ENCODE measurements around the gene CX3CL1.
"Not testable (repeated sequence)": the region's sequence is repeated elsewhere in the genome, so short reads cannot be mapped to it uniquely, and the experiment has no call there.

Gene CX3CL1

GRCh38 chr16:57383276-57384247 lies 11.3 kb downstream of the CX3CL1 start:
- DNase-seq, result no peak

DNA sequence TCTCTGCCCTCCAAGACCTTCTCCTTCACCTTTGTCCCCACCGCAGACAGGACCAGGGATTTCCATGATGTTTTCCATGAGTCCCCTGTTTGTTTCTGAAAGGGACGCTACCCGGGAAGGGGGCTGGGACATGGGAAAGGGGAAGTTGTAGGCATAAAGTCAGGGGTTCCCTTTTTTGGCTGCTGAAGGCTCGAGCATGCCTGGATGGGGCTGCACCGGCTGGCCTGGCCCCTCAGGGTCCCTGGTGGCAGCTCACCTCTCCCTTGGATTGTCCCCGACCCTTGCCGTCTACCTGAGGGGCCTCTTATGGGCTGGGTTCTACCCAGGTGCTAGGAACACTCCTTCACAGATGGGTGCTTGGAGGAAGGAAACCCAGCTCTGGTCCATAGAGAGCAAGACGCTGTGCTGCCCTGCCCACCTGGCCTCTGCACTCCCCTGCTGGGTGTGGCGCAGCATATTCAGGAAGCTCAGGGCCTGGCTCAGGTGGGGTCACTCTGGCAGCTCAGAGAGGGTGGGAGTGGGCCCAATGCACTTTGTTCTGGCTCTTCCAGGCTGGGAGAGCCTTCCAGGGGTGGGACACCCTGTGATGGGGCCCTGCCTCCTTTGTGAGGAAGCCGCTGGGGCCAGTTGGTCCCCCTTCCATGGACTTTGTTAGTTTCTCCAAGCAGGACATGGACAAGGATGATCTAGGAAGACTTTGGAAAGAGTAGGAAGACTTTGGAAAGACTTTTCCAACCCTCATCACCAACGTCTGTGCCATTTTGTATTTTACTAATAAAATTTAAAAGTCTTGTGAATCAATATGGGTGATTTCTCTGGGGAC lies 12.2 kb downstream of the CX3CL1 start:
- DNase-seq, result no peak

DNA sequence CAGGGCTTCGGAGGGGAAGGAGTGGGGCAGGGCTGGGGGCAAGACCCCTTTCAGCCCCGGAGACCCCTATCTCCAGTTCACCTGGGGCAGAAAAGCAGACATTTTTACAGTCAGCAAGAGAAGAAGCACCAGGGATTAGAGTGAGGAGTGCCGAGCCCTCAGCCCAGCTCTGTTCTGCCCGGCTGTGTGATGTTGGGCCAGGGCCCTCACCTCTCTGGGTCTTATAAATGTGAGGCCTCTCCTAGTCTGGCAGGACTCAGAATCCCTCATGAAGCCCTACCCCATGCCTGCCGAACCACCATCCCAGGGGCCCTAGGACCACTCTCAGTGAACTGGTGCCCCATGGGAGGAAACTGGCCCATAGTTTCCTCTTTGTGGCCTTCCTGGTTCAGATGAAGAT lies 12.8 kb downstream of the CX3CL1 start:
- DNase-seq, result no peak

- no peak for DNase-seq
Observed at GRCh38 chr16:57386381-57386951, 14.2 kb downstream of the CX3CL1 start.

DNA sequence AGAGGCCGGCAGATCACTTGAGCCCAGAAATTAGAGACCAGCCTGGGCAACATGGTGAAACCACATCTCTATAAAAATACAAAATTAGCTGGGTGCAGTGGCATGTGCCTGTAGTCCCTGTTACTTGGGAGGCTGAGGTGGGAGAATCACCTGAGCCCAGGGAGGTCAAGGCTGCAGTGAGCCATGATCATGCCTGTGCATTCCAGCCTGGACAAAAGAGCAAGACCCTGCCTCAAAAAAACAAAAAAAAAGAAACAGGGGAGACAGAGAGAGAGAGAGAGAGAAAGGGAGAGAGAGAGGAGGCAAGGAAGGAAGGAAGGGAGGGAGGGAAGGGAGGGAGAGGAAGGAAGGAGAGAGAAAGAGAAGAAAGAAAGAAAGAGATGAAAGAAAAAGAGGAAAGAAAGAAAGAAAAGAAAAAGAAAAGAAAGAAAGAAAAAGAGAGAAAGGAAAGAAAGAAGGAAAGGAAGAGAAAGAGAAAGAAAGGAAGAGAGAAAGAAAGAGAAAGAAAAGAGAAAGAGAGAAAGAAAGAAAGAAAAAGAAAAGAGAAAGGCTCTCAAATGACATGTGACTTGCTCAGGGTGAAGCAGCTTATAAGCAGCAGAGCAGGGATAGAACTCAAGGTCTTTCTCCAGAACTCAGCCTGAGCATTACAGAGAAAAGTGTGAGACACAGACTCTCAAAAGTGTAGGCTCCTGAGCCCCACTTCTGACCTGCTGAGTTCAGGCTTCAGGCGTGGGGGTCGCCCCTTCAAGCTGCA lies 15.5 kb downstream of the CX3CL1 start:
- no peak for DNase-seq

GRCh38 chr16:57388359-57389086 lies 16.2 kb downstream of the CX3CL1 start:
- no peak for DNase-seq

DNA sequence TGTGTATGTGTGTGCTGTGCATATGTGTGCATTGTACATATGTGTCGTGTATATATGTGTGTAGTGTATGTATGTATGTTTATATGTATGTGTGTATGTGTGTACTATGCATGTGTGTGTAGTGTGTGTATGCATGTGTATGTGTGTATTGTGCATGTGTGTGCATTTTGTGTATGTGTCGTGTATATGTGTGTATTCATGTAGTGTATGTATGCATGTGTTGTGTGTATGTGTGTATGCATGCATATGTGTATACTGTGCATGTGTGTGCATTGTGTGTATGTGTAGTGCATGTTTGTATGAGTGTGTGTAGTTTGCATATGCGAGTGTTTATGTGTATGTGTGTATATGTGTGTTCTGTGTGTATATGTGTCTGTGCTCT lies 16.8 kb downstream of the CX3CL1 start:
- DNase-seq, result no peak

GRCh38 chr16:57390636-57391295 lies 18.5 kb downstream of the CX3CL1 start:
- DNase-seq, result no peak

GRCh38 chr16:57391300-57391699 lies 19.0 kb downstream of the CX3CL1 start:
- DNase-seq, result no peak

DNA sequence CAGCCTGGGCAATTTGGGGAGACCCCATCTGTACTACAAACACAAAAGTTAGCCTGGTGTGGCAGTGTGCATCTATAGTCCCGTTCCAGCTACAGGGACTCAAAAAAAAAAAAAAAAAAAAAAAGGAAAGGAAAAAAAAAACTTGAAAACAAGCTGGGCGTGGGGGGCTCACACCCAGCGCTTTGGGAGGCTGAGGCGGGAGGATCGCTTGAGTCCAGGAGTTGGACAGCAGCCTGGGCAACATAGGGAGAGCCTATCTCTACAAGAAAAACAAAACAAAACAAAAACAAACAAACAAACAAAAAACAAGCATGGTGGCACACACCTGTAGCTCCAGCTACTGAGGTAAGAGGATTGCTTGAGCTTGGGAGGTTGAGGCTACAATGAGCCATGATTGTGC lies 19.4 kb downstream of the CX3CL1 start:
- DNase-seq, result no peak

- DNase-seq, result no peak
Observed at GRCh38 chr16:57392694-57393093, 20.4 kb downstream of the CX3CL1 start.

GRCh38 chr16:57394444-57394843 lies 22.2 kb downstream of the CX3CL1 start:
- no peak for DNase-seq

- DNase-seq, result no peak
Observed at GRCh38 chr16:57395026-57395425, 22.7 kb downstream of the CX3CL1 start.

DNA sequence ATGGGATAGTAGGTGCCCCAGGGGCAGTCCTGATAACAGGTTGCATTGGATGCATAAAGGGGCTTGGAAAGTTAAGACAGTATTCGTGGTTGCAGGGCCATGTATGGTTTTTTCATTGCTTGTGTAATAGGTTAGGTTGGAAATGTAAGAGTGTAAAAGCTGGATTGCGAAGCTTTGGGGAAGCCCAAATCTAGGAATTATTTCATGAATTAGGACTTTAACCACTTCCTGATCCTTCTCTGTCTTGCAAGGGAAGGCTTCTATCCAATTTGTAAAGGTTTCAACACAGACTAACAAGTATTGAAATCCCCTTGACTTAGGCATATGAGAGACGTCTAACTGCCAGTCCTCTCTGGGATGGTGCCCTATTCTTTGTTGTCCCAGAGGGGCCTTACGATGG lies 24.5 kb downstream of the CX3CL1 start:
- no peak for DNase-seq

GRCh38 chr16:57397493-57397892 lies 25.2 kb downstream of the CX3CL1 start:
- not testable (repeated sequence) for DNase-seq

DNA sequence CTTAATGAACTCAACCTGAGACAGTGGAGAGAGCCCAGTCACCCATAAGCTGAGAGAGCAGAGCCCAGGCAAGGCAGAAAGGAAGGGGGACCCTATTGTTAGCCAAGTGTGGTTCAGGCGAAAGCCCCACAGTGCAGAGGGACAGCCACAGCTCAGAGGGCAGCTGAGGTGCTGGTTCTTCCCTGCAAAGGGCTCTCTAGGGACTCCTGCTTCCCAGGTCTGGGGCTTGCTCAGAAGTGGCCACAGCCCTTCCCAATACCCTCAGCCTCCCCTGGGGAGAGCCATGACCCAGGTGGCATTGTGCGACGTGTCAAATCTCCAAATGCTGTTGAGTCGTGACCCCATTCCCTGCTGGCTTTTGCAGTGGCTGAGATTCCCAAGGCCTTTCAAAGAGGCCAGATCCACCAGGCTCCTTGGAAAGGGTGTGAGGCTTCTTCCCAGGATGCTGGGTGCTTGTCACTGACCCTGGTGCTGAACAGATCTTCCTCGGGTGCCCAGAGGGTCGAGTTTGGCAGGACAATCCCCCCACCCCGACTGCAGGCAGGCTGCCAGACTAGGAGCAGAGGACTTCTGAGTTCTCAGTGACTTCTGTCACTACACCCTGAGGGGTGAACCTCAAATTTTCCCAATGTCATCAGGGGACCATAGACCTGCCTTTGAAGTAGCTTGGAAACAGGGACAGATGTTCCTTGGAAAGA lies 29.8 kb downstream of the CX3CL1 start:
- no peak for DNase-seq

DNA sequence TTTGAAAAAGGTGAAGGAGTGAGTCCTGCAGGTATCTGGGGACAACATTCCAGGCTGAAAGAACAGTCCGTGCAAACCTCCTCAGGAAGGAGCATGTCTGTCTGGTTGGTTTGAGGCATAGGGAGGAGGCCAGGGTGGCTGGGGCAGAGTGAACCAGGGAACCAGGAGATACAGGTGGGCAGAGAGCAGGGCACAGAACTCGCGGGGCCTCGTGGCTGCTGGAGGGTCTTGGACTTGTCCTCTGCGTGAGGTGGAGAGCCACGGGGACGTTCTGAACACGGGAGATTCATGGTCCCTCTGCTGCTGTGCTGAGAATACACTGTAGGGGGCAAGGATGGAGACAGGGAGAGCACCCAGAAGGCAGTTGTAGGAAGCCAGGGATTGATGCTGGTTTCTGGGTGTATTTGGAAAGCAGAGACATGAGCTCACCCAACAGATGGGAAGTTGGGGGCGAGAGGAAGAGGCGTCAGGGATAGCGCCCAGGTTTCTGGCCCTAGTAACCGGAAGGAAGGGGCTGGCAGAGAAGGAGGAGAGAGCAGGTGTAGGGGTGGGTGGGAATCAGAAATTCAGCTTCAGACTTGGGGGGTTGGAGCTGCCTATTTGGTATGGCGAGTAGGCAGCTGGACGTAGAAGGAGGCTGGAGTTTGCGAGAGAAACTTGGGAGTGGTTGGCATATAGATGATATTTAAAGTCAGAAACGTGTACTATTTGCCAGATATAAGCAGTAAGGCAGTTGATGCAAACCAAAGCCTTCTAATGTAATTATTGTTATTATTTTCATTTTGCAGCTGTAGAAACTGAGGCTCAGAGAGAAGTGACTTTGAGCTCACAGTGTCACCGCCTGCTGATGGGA lies 31.9 kb downstream of the CX3CL1 start, which contains the start of gene CCL17:
TSS of gene CCL17 (plus strand) at position 803 of the 853 bp plus-strand sequence. CDS start 9,166 bp downstream, outside the sequence.
- no peak for DNase-seq

DNA sequence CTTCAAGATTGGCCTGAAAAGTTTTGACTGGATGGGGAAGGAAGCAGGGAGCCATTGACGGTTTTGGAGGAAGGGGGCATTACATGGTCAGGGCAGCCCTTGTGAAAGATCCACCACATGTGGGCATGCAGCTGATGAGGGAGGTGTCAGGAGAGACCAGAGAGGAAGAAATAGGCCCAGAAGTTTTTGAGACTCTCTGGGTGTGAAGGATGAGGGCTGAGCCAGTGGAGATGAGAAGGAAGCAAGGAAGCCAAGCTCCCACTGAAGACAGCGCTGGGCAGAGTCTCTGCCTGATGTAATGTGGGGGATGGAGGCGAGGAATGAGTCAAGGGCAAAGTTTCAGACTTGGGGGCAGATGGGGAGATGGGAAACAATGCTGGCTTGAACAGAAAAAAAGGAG lies 32.8 kb downstream of the CX3CL1 start:
- DNase-seq, result no peak

- DNase-seq, result no peak
Observed at GRCh38 chr16:57406881-57407280, 34.6 kb downstream of the CX3CL1 start.
